ENCODE data around the gene PSEN1. TPM values are rescaled to one million over a fixed set of nuclear protein-coding genes. Genes with fewer than 3 reads are reported as not detected.

Gene PSEN1
- total RNA-seq, 1 donor from 2014 or later, result 58.6 TPM

DNA sequence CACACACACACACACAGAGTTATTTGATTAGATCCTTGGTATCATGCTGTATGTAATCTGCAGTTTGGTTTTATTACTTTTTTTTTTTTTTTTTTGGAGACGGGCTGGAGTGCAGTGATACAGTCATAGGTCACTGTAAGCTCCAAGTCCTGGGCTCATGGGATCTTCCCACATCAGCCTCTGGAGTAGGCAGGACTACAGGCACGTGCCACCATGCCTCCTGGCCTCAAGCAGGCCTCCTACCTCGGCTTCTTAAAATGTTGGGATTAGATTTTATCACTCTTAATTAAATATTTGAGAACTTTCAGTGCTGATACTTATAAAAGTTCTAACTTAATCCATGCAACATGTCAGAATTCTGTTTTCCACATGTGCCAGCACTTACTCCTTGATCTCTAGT lies 31.3 kb upstream of the PSEN1 start:
- no peaks in the 10 kb centered on the region for H3K27me3 Mint-ChIP-seq (ENCODE audit: low read depth)
- H3K4me1 Mint-ChIP-seq (ENCODE audit: low read depth), result no peaks in the 10 kb centered on the region
- H3K4me3 Mint-ChIP-seq (ENCODE audit: unreplicated experiment), result no peak overlapping the region
- peaks cover 34% of the 10 kb centered on the region for H3K36me3 Mint-ChIP-seq (ENCODE audit: low read depth)
- DNase-seq (ENCODE audit: low spot score), result no peak
- no peaks in the 10 kb centered on the region for H3K9me3 Mint-ChIP-seq (ENCODE audit: low read depth)
- H3K27ac Mint-ChIP-seq (ENCODE audit: unreplicated experiment), result no peak overlapping the region
- TF ChIP-seq, protein P1, sequence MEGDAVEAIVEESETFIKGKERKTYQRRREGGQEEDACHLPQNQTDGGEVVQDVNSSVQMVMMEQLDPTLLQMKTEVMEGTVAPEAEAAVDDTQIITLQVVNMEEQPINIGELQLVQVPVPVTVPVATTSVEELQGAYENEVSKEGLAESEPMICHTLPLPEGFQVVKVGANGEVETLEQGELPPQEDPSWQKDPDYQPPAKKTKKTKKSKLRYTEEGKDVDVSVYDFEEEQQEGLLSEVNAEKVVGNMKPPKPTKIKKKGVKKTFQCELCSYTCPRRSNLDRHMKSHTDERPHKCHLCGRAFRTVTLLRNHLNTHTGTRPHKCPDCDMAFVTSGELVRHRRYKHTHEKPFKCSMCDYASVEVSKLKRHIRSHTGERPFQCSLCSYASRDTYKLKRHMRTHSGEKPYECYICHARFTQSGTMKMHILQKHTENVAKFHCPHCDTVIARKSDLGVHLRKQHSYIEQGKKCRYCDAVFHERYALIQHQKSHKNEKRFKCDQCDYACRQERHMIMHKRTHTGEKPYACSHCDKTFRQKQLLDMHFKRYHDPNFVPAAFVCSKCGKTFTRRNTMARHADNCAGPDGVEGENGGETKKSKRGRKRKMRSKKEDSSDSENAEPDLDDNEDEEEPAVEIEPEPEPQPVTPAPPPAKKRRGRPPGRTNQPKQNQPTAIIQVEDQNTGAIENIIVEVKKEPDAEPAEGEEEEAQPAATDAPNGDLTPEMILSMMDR (IDR thresholded peaks at IDR 0.05), result no peak

DNA sequence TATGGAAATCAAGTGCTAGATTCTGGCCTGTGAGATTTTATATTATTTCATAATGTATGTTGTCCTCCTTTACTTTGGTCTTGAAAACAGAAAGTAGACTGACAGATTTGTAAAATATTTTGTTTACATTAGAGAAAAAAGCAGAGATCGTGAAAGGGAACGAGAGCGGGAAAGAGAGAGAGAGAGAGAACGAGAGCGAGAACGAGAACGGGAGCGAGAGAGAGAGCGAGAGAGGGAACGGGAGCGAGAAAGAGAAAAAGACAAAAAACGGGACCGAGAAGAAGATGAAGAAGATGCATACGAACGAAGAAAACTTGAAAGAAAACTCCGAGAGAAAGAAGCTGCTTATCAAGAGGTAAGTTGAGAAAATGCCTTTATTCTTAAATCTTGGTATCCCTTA lies 30.6 kb upstream of the PSEN1 start:
- Mint-ChIP-seq H3K27me3 (ENCODE audit: low read depth) (no peaks in the 10 kb centered on the region), H3K4me1 (ENCODE audit: low read depth) (no peaks in the 10 kb centered on the region), H3K9me3 (ENCODE audit: low read depth) (no peaks in the 10 kb centered on the region), H3K36me3 (ENCODE audit: low read depth) (peaks cover 38% of the 10 kb centered on the region), H3K27ac (ENCODE audit: unreplicated experiment) (no peak overlapping the region), H3K4me3 (ENCODE audit: unreplicated experiment) (no peak overlapping the region)
- no peak for DNase-seq (ENCODE audit: low spot score)
- TF ChIP-seq, protein P1 (IDR thresholded peaks at IDR 0.05), result no peak

DNA sequence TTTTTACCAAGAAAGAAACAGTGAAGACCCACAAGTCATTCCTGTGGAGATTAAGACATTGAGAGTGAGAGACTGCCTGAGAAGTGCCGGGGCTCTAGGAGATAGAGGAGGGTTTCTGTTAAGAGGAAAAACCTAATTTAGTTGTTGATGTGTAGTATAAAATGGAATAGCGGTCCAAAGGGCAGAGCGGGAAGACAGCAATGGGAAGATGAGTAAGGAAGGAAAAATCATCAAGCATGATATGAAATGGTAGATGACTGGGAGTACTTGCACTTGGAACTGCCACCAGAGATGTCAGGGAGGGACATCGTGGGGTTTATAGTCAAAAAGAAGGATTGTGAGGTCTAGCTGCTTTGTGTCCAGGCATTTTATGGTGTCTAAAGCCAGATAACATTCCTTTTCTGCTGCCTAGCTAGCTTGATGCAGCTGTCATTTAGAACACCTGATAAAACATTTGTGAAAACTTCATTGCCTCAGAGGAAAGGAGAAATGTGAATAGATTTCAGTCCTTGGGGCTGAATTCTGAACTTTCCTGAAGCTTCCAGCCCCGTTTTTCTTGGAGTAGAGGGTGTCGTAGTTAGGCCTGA lies 20.1 kb upstream of the PSEN1 start:
- peaks cover 42% of the 10 kb centered on the region for H3K36me3 Mint-ChIP-seq (ENCODE audit: low read depth)
- no peak overlapping the region for H3K4me3 Mint-ChIP-seq (ENCODE audit: unreplicated experiment)
- peaks cover 5% of the 10 kb centered on the region for H3K4me1 Mint-ChIP-seq (ENCODE audit: low read depth)
- H3K27ac Mint-ChIP-seq (ENCODE audit: unreplicated experiment), result no peak overlapping the region
- TF ChIP-seq, protein P1 (IDR thresholded peaks at IDR 0.05), result no peak
- no peak for DNase-seq (ENCODE audit: low spot score)
- H3K27me3 Mint-ChIP-seq (ENCODE audit: low read depth), result no peaks in the 10 kb centered on the region
- H3K9me3 Mint-ChIP-seq (ENCODE audit: low read depth), result no peaks in the 10 kb centered on the region

DNA sequence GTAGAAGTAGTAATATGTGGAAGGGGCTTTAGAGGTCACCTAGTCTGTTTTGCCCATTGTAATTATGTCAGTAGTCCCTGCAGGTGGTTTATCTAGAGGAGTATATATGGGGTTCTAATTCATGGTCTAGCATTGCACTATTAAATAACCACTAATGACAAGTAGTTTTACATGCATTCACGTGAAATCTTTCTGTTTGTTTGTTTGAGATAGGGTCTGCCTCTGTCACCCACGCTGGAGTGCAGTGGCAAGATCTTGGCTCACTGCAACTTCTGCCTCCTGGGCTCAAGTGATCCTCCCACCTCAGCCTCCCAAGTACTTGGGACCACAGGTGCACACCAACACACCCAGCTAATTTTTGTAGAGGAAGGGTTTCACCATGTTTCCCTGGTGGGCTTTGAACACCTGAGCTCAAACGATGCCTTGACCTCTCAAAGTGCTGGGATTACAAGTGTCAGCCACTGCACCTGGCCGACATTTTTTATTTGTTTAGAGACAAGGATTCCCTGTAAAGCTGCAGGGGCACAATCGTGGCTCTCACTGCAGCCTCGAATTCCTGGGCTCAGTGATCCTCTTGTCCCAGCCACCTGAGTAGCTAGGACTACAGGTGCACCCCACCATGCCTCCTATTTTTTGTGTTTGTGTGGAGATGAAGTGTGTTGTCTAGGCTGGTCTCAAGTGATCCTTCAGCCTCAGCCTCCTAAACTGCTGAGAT lies 12.0 kb upstream of the PSEN1 start:
- H3K27me3 Mint-ChIP-seq (ENCODE audit: low read depth), result no peaks in the 10 kb centered on the region
- peaks cover 24% of the 10 kb centered on the region for H3K36me3 Mint-ChIP-seq (ENCODE audit: low read depth)
- no peak overlapping the region for H3K4me3 Mint-ChIP-seq (ENCODE audit: unreplicated experiment)
- no peak for DNase-seq (ENCODE audit: low spot score)
- H3K9me3 Mint-ChIP-seq (ENCODE audit: low read depth), result no peaks in the 10 kb centered on the region
- no peak overlapping the region for H3K27ac Mint-ChIP-seq (ENCODE audit: unreplicated experiment)
- TF ChIP-seq, protein P1 (IDR thresholded peaks at IDR 0.05), result no peak
- H3K4me1 Mint-ChIP-seq (ENCODE audit: low read depth), result no peaks in the 10 kb centered on the region

DNA sequence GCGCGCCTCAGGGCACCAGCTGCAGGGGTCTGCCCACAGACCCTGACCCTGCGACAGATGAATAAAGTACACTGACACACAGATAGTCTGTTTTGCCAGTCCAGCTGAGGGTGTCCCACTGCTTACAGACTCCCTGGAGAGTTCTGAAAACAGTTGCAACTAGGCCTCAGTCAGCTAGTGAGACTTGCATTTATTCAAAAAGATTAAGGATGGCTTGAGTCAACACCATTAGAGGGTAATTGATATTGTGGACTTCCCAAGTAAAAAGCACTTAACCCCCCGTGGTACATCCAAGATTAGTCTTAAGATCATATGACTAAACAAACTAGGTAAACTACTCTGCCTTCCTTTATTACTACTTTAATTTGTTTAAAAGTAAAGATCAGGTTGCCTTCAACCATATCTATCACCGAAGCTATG lies 11.1 kb upstream of the PSEN1 start:
- H3K9me3 Mint-ChIP-seq (ENCODE audit: low read depth), result no peaks in the 10 kb centered on the region
- H3K27me3 Mint-ChIP-seq (ENCODE audit: low read depth), result no peaks in the 10 kb centered on the region
- no peaks in the 10 kb centered on the region for H3K4me1 Mint-ChIP-seq (ENCODE audit: low read depth)
- TF ChIP-seq, protein P1 (IDR thresholded peaks at IDR 0.05), result no peak
- H3K36me3 Mint-ChIP-seq (ENCODE audit: low read depth), result peaks cover 20% of the 10 kb centered on the region
- H3K27ac Mint-ChIP-seq (ENCODE audit: unreplicated experiment), result no peak overlapping the region
- no peak overlapping the region for H3K4me3 Mint-ChIP-seq (ENCODE audit: unreplicated experiment)
- no peak for DNase-seq (ENCODE audit: low spot score)
